ENCODE measurements around the gene WDR5.
A peak's percentile ranks its signal among the peaks of the same experiment; 100 is the strongest.

WDR5 gene

DNA sequence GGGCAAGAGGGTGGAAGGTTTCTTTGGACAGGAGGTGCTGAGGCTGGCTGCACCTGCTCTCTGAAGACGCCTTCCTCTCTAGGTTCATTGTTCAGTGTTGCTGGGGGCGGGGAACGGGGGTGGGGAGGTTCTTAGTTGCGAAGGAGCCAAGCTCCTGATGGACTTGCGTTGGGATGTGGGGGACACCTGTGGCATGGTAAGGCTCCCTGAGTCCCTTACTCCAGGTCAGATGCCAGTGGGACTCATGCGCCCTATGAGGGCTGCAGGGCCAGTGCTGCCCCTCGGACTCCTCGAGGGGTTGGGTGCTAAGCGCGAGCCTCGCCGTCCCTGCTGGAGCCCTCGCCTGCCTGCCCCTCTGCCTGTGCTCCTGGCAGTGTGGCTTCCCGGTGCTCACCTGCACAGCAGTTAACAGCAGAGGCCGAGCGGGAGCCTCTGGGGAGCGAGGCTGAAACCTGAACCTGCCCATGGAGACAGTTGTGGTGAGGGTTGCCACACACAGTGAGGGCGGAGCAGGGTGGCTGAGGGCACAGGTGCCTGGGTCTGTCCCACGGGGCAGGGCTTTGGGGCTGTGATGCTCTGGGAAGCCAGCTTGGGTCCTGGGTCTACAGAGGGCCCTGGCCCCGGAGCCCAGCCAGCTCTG, 23.0 kb downstream of the WDR5 start:
- DNase-seq (ENCODE audit: low spot score): no peak

DNA sequence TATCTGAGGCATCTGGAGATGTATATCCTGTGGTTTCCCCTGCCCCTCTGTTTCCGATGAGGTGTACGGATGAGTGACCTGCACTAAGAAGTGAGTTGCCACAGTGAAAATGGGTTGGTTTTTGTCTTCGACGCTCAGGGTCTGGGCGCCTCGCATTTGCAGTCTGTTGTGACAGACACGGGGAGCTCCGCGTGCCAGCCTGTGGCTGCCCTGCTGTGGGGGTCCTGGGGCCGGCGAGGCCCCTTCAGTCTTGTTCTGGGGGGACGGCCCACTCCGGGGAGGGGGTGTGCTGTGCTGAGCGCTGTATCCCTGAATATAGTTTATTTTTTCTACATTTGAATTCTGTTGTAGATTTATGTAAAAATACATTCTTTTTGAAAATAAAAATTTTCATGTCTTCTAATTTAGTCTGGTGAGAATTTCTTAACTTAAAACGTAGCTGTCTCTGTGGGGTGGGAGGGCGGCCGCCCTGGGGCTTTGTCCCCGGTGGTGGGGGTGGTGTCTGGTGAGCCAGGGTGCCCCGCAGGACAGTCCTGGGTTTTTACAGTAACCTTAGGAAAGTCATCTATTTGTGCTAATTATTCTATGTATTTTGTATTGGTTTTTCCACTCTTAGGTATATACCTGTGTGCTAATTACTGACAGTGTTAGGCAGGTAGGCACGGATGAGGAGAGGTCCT, 23.8 kb downstream of the WDR5 start:
- DNase-seq (ENCODE audit: low spot score): no peak

DNA sequence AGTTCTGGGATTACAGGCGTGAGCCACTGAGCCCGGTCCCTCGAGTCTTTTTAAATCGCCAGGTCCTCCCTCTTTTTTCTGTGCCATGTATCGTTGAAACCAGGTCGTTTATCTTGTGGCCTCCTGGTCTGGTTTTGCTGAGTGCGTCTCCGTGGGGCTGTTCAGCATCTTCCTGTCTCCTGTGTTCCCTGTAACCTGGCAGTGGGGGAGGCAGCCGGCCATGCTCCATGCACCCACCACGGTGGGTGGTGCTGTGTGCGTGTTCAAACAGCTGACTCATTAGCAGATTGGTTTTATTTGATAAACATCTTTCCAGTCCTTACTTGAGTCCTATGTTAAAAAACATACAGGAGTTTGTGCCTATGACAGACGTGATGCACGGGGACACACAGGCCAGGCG, 25.8 kb downstream of the WDR5 start:
- no peak for DNase-seq (ENCODE audit: low spot score)

DNA sequence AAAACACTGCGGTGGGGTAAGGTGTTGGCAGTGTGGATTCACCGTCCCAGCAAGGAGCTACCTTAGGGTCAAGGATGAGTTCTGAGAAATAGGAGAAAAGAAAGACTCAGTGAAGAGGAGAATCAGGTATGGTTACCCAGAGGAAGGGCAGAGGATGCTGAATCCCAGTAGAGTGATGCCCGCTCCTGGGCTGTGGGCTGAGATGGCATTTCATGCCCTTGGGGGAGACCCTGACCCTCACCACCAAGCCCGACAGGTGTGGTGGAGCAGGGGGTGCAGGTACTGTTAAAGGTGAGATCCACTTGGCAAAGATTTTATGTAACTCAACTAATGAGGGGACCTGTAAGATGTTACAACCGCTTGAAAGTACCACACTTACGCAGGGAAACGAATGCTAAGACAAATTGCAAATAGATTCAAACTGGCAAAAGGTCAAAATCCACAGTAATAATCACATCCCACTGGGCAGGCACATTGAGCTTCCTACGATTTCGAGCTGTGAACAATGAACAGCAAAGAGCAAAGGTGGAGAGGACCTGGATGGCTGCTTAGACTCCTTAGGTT, 26.4 kb downstream of the WDR5 start:
- no peak for DNase-seq (ENCODE audit: low spot score)

DNA sequence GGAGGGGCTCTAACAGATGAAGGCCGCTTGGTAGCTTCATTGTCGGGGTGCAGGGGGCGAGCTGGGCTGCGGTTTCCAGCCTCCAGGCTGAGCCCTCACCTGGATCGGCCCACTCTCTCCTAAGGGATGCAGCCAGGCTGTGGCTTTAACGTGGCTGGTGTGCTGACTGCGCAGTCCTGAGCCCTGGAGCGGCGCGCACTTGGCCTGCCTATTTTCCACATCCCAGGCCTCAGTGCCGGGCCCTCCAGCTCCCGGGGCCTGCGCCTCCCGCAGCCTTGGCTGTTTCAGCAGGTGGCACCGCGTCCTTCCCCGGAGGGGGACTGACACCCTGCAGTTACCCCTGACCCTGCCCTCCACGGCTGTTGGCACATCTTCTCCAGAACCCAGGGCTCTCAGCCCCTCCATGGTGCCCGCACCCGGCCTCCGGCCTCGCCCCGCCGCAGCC, 27.1 kb downstream of the WDR5 start:
- DNase-seq (ENCODE audit: low spot score): no peak

DNA sequence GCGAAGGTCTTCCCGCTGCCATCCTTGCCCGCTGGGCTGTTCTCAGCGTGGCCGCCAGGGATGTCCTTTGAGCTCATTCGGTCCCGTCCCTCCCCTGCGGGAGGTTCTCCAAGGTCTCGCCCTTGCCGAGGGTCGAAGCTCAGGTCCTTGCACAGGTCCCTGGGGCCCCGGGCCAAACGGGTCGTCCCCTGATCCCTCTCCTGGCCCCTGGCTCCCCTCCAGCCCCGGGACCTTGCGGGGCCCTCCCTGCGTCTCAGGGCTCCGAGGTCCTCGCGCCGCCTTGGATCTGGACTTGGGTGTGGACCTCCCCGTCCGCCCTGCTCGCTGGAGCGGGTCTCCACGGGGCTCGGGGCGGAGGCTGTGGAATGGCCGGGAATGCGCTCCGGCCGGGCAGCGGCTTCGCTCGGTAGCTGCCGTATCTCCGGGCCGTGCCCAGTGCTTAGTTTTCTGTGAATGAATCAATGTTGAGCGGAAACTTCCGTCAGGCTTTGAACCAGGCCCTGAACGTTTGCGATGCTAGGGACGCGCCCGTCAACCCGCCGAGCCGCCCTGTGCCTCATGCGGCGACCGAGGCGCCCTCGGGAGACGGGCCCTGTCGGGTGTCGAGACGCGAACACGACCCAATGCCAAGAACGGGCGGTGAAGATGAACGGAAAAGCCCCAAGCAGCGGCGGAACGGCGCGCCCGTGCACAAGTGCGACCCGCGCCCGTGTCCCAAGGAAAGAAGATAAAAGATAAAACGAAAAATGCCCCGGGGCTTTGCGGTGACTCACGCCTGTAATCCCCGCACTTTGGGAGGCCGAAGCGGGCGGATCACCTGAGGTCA, 27.7 kb downstream of the WDR5 start:
- no peak for DNase-seq (ENCODE audit: low spot score)

DNA sequence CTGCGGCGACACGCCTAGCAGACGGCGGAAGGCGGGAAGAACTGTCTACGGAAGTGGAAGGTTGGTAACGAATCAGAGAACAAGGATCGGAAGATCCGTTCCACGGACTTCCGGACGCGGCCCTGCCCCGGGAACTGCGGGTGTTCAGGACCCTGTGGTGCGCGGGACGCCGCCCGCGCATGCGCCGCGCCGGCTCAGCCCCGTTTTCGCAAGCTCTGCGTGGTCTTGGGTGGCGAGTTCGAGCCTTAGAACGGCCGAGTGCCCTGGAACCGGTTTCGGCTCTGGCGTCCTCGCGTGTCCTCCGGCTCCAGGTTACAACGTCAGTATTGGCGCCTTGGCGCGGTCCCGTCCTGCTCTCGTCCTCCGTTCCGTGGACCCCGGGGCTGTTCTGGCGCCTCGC, 29.0 kb downstream of the WDR5 start:
- DNase-seq (ENCODE audit: low spot score): no peak

DNA sequence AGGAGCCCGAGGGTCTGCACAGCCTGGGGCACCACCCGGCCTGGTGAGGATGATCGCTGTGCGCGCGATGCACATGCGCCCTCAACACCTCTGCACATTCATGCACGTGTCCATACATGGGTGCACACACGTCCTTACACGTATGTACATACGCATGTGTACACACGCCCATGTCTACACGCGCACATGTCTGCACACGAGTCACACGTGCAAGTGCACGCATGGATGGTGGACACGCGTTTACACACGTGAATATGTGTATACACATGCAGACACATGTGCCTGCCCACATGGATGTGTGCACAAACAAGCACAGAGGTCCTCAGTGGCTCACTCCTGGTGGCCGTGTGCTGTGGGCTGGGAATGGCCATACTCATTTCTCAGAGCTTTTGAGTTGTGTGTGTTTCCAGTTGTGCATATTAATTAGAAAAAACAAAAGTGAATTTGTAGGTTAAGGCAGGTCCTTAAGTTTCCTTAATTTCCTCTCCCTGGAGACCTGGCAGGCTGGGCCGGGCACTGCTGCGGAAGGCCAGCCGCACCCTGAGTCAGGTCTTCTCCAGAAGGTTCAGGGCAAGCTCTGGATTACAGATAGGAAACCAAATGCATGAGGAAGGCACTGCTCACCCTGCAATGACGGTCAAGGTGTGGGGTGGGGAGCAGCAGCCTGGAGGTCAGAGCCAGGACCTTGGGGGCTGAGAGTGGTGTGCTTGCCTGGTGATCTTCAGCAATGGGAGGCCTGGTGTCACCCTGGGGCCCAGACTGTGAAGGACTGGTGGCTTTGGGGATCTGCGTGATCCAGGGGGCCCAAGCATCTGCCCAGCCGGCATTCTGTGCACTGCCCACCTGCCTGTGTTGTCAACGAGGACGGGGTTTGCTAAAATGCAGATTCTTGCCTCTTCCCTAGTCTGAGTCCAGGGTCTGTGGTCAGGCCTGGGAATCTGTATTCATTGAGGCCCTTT, 29.8 kb downstream of the WDR5 start:
- DNase-seq (ENCODE audit: low spot score): peak; percentile 69

DNA sequence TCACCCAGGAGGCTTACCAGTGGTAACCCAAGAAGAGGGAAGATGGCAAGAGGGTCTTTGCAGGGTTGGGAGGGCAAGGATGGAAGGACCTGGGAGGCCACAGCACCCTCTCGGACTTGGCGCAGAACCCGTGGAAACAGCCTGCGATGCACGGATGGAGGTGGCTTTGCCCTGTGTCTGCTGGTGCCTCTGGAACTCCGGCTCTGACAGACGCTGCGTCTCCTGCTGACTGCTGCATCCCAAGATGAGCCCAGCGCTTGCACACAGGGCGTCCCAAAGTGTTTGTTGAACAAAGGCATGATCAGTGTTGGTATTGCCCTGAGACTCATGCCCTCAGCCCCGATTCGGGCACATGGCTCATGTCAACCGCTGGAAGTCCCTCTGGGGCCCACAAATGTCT, 30.5 kb downstream of the WDR5 start:
- no peak for DNase-seq (ENCODE audit: low spot score)

DNA sequence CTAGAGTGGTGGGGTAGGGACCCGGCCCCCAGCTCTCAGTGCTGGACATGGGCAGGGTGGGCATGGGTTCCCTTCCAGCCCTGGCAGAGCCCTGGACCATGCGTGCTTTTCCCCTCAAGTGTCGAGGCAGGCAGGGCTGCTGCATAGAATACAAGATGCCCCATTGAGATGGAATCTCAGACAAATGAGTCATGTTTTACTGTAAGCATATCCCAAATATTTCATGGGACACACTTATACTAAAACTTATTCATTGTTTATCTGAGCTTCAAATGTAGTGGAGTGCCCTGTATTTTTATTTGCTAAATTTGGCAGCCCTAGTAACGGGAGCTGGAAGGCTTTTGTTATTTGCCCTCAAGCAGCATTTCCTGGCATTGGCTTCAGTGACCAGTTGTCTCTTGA, 31.6 kb downstream of the WDR5 start:
- peak; percentile 62 for DNase-seq (ENCODE audit: low spot score)

DNA sequence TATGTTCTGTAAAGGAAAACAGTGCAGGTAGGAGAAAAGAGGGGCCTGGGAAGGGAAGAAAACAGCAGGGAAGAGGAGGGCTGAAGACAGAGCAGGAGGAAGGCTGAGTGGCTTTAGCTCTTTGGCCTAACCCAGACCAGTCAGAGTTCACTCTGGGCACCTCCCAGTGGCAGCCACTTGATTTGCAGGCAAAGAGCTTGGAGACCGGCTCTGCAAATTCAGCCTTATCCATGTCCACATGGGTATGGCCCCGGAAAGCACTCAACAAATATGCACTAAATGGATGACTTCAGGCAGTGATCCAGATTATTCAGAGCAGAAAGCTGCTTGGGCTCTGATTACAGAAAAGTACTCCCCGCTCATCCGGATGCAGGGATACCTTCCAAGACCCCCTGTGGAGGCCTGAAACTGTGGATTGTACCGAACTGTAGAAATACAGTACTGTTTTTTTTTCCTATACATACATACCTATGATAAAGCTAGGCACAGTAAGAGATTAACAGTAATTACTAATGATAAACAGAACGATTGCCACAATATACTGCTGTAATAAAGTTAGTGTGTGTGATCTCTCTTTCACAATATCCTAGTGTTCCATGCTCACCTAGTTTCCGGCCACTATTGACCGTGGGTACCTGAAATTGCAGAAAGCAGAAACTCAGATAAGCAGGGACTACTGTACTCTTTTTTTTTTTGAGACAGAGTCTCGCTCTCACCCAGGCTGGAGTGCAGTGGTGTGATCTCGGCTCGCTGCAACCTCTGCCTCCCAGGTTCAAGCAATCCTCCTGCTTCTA, 33.1 kb downstream of the WDR5 start:
- peak; percentile 54 for DNase-seq (ENCODE audit: low spot score)

DNA sequence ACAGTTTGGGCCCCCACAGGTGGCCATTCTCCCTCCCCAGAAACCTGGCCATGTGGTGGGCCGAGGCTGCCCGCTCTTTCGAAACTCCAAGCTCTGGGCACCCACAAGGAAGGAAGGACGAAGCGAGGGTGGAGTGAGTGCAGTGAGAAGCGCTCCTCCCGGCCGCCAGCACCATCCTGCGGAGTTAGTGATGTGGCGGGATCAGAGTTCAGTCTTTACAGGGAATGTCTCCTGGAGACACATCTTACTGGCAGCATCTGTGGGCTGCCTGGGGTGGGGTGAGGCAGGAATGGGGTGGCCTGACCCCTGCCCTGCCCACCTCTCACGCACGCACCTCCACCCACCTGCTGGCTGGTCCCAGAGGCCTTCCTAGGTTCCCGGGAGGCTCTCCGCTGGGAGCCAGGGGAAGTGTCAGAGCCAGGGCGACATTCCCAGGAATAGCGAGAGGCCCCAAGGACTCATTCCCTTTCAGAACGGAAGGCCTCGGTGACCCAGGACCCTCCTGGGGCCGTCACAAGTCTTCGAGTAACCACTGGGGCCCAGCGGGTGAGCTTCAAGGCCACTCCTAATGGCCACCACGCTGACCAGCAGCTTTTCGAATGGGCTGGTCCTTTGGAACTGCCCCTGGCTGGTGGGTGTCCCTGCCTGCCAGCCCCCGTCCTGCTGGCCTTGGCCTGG, 34.0 kb downstream of the WDR5 start:
- DNase-seq (ENCODE audit: low spot score): no peak

DNA sequence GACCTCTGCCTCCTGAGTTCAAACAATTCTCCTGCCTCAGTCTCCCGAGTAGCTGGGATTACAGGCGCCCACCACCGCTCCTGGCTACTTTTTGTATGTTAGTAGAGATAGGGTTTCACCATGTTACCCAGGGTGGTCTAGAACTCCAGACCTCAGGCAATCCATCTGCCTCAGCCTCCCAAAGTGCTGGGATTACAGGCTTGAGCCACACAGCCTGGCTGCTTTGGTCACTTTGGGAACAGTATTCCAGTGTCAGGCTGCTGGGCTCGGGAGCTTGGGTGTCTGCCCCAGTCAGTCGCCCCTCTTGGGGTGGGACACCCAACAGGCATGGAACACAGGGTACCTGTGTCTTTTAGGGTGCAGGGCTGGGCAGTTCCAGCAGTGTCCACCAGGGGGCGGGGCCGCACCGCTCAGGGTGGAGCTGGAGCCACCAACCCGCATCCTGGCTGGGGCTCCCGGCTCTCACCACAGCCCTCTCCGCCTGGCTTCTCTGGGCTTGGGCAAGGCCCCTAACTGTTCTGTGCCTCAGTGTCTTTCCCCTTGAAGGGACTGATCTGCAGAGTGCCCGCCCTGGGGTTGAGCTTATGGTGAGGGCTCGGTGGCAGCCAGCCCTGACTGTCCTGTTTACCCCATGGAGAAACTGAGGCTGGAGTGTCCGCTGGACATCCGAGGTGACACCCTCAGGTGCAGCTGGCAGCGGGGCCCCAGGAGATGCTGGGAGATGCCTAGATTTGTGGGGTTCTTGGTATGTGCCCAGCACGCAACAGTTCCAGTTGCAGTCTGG, 34.8 kb downstream of the WDR5 start:
- no peak for DNase-seq (ENCODE audit: low spot score)

DNA sequence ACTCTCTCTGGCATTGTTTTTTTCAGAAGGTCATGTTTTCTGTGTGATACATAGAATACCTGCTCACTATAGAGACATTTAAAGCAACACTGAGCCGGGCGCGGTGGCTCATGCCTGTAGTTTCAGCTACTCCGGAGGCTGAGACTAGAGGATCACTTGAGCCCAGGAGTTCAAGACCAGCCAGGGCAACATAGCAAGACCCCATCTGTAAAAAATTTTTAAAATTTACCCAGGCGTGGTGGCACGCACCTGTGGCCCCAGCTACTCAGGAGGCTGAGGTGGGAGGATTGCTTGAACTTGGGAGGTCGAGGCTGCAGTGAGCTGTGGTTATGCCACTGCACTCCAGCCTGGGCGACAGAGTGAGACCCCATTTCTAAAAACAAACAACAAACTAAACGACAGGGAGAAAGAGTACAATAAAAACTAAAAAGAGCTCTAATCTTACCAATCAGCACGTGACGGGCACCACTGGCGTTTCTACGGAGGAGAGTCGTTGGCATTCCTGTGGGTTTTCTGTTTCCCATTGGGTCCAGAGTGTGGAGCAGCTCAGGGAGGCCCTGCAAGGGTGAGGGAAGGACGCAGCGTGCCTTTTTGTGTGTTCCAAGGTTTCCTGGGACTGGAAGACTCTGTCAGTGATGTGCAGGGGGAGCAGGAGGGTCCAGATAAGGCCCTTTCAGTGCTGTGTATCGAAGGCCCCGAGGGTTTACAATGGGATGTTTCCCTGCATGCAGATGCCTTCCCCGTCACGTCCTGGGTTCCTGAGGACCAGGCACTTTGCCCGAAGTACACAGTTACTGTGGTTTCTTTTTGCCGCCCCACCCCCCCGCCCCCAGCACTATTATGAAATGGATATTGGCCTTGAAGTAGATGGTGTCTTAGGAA, 35.7 kb downstream of the WDR5 start:
- DNase-seq (ENCODE audit: low spot score): no peak

DNA sequence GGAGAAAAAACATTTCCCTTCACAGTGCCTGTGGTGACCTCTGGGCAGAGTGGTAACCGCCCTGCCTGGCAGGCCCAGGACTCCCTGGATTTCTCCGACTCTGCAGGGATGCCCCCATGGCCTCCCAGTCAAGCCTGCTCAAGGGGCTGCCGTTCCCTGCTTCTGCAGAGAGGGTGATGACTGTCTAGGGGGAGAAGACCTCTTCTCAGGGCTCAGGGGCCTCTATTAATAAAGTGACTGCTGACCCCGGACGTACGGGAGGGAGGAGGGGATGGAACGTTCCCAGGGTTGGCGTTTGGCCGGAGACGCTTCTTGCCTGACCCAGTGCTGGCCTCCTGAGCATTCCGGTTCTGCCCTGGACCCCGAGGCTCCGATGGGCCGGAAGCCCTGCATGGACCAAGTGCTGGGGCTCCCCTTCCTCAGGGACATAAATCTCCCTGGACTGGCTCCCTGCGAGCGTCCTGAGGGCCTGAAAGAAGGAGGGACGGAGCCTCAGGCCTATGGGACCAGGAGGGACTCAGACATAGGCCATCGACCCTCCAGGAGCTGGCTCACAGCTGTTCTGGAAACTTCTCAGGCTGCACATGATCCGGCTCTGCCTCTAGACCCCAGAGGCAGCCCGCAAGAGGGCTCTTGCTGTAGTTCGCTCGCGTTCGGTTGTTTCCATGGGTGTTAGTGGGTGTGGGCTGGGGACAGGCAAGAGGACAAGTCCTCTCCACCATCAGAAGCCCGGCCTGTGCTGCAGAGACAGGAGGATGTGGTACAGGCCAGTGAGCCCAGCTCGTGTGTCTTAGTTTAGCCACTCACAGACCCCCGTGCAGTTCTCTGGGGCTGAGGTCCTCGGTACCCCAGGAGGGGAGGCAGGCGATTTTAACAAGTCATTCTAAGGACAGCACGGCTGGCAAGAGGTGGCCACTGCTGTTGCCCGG, 36.6 kb downstream of the WDR5 start:
- DNase-seq (ENCODE audit: low spot score): no peak

DNA sequence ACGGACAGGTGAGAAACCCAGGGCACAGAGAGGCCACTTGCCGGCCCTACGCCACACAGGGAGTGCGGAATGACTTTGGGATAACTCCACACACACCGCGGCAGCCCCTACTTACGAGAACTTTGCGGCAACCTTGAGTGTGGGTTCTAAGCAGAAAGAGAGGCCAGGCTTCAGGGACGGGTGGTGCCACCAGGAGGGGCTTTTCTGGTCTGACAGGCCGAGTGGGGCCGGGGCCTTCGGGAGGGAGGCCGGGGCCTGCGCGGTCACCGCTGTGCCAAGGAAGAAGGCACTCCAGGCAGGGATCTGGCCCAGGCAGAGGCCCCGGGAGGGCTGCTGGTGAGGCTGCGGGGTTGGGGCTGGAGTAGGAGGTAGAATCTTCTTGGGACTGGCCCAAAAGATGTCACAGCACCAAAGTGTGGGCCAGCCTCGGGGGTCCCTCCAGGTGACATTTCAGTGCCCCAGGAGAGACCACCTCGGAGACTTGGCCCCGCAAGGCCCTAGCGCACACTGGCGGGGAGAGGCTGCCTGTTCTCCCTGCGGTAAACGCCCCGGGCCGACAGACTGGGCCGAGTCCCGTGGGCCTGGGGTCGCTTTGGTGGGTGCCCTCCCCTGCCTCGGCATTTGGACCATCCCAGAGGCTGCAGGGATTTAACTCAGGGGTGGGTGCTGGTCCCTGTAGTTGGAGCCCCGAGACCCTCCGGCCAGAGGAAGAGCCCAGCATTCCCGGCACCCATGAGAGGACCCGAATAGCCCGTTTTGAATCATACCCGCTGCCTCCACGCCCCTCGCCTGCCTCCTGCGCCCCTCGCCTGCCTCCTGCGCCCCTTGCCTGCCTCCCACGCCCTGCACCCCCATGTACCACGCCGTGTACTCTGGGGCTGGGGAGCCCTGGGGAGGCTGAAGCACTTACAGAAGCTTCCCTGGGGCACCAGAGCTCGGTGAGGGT, 37.5 kb downstream of the WDR5 start:
- DNase-seq (ENCODE audit: low spot score): no peak
